Activated gamma-delta T cell (primary cell): Measurements from ENCODE around the gene EIF2D.

Experiments used
- DNase-seq: peaks from one replicate; lab custom pipeline; 2025; lab: John Stamatoyannopoulos, UW

Gene EIF2D

DNA sequence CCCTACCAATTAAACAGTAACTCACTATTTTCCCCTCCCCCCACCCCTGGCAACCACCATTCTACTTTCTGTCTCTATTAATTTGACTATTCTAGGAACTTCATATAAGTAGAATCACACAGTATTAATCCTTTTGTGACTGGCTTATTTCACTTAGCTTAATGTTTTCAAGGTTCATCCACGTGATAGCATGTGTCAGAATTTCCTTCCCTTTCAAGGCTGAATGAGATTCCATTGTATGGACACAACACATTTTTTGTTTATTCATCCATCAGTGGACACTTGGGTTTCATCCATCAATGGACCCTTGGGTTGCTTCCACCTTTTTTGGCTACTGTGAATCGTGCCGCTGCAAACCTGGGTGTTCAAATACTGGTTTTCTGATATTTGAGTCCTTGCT is 41.7 kb downstream of the EIF2D start:
- no peak for DNase-seq

- no peak for DNase-seq
Observed at GRCh38 chr1:206569556-206569955, 42.7 kb downstream of the EIF2D start.

DNA sequence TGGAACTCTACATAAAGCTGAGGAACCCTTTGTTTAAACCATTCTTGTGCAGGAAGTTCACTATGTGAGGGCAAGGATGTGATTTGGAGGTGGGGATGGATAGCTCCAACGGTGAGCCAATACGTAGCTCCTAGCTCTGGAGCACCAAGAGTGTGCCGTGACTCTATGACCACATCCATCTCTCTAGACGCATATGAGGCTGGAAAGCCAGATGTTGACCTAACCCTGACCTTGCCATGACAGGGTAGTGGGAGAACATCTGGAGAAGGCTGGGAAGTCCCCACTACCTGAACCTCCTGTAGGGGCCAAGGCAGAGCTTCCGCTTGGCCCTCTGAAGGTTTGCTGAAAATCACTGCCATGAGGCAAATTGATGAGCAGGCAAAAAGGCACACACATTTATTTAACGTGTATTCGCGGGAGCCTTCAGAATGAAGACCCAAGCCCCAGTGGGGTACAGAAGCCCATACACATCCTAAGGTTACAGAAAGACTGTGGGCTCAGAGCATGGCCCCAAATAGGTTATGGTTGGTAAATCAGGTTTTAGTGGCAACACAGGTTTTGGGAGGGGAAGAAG is 43.4 kb downstream of the EIF2D start:
- DNase-seq = no peak

- DNase-seq = no peak
Observed at GRCh38 chr1:206568256-206568655, 44.0 kb downstream of the EIF2D start.

- DNase-seq = no peak
Observed at GRCh38 chr1:206566999-206567398, 45.3 kb downstream of the EIF2D start.

- no peak for DNase-seq
Observed at GRCh38 chr1:206565995-206566394, 46.3 kb downstream of the EIF2D start.

DNA sequence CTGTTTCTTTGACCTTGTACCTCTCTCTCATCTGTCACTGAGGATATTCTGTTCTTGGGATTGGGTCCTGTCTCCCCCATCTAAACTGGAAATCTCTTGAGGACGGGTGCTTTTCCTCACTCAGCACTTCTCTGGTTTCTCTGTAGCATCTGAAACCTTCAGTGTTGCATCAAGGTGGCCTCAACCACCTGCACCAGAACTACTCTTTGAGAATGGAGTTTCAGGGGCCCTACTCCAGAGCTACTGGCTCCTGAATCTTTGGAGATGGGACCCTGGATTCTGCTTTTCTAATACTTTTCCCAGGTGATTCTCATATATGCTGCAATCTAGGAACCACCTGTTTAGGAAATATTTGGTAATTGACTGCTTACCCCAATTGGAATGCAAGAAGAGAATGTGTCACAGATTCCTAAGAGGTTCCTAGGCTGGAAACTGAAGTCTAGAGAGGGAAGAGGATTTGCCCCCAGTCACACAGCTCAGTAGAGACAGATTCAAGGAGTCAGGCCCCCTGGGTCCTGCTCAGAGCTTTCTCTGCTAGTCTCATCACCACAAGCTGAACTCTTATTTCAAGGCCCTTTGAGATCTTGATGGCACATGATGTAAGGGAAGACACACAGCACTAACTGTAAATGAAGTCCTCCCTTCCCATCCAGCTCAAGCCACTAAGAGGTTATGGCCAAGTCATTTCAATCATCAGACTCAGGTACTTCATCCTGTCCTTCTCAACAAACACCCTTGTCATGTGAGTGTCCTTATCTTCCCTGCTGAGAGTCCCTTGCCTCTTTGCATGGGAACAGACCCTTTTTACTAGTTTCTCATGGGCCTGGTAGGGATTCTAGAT is 48.7 kb downstream of the EIF2D start:
- DNase-seq = no peak

- DNase-seq = no peak
Observed at GRCh38 chr1:206560007-206560716, 52.1 kb downstream of the EIF2D start.

- DNase-seq = no peak
Observed at GRCh38 chr1:206559672-206559995, 52.6 kb downstream of the EIF2D start.

DNA sequence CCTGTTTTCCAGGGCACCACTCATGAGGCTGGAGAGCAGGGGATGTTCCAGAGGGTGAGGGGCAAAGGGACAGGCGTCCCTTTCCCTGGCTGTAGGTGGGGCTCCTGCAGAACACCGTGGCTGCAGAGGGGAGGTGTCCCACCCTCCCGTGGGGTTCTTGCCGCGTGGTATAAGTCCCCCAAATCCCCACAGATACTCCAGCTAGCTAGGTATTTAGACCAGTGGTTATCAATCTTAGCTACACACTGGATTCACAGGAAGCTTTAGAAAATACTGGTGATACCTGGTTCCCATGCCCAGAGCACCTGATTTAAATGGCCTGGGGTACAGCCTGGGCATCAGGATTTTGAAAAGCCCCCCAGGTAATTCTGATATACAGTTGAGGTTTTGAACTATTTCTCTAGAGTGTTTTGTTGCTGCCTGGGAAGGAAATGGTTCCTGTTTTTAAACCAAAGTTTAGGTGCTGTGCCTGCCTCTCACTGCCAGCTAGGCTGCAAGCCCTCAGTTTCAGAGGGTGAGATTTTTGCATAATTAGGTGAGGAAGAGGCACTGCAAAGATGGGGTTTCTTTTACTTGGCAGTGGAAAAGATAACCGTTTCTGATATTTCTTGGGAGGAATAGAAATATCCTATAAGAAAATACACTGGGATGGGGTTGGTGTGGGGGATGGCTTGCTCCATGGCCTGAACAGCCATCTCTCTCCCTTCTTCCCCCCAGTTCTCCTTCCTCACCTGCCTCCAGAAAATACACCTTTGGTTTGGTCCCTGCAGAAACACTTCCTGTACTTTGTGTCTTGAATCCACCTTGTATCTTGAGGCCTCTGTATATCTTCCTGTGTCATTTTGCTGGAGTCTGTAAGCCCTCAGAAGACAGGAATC is 53.2 kb downstream of the EIF2D start:
- DNase-seq = no peak

DNA sequence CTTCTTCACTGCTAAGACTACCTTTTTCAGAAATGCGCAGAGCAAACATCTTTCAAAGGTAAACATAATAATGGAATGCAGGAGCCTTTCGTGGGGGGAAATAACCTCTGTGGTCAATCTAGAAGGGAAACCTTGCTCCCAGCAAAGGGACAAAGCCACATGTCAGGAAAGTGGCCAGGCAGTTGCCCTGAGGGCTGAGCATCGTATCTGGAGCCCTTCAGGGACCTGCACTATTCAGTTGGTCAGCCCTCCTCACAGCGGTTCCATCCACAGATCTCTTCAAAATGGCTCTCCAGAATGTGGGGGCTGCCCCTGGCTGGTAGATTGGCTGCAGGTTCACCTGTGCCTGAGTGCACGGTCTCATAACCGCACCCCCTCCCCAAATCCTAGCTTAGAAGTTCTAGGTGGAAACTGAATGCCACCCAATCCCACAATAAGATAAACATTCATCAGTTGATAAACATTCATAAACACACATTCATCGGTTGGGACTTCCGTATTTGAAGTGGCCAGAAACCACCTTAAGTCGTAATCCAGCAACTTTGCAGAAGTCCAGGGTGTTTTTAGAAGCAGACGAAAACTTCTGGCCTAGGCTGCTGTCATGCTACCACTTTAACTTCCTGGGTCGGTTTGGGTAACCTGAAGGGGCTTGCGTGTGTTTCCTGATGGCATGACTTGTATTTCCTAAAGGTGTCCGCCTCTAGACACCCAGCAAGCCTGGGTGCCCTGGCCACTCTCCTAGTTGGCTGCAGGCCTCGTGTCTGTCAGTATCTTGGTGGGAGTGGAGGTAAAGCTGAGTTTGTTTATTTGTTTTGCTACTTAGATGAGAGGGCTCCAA is 54.4 kb downstream of the EIF2D start:
- no peak for DNase-seq

GRCh38 chr1:206556750-206557635 is 55.3 kb downstream of the EIF2D start:
- DNase-seq = peak; percentile 90

- no peak for DNase-seq
Observed at GRCh38 chr1:206556047-206556749, 56.1 kb downstream of the EIF2D start.

DNA sequence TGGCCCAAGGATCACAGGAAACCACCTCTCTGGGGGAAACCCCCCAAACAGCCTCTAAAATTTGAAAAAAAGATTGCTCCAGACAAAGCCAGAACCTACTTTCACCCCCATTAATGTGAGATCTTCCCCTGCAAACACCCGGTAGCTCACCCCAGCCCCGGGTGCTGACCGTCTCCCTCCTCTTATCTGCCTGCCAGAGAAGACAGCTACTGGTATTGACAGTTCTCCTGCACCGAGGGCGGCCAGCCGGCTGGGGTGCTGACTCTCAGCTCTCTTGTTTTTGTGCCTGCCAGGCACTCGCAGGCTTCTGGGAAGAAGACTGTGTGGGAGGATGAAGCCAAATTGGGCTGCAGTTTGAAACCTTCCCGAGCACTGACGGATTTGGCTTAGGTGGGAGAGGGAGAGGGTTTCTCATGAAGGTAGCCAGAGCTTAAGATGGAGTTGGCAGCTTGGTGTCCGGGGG is 56.8 kb downstream of the EIF2D start:
- DNase-seq = no peak

GRCh38 chr1:206554701-206555472 is 57.4 kb downstream of the EIF2D start:
- DNase-seq = no peak

- DNase-seq = no peak
Observed at GRCh38 chr1:206554211-206554610, 58.1 kb downstream of the EIF2D start.

GRCh38 chr1:206551986-206552326 is 60.3 kb downstream of the EIF2D start:
- no peak for DNase-seq

DNA sequence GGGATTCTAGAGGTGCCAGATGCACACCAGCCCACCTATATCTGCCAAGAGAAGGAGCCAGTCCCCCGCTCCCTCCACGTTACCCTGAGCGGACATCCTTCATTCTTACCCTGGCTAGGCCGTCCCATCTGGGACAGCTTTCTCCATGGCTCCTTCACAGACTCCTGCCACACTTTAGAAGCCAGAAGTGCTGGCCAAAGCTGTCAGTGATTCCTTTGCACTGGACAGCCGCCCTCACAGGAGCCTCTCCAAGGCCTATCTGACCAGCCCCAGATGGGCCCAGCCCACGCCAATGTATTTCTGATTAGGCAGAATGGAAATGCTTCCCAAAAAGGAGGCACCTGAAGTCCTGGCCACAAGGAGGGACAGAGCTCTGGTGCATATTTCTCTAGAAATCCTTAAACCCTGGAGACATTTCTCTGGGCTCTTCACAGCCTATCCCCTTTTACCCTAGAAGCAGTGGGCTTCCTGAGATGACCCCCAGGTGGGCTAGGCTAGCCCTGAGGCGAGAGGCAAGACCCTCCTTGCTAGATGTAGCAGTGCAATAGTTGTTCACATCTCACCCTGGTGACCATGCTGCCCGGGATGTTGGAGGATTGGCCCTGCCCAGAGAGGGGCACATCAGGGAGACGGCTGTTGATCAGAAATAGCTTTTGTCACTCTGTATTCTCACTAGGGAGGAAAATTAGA is 60.8 kb downstream of the EIF2D start:
- no peak for DNase-seq
